Keratinocyte (primary cell): ENCODE data around the gene KIF22. TPM values are rescaled to one million over a fixed set of nuclear protein-coding genes. Genes with fewer than 3 reads are reported as not detected.

ENCODE experiments used
- DNase-seq: peaks from one replicate; pipeline ENCODE4 v3.0.0-alpha.2; 2011; ENCODE audit warnings: low read depth, missing footprints, low spot score
- FAIRE-seq: peaks from 2 replicates; lab custom pipeline; 2011; peaks lifted over from hg19 to GRCh38; lab: Jason Lieb, UNC
- H2AFZ ChIP-seq: 2 replicates; pipeline ENCODE4 v1.6.0; 2012; ENCODE audit warnings: low read length, control low read depth, inconsistent platforms; ENCODE audit not compliant: control insufficient read depth
- H3K27ac ChIP-seq: 2 replicates; pipeline ENCODE4 v1.5.1; 2011; ENCODE audit warnings: low read length; ENCODE audit not compliant: control insufficient read depth, insufficient read depth
- H3K27me3 ChIP-seq: 3 replicates; pipeline ENCODE4 v1.6.0; 2011; ENCODE audit warnings: low read length; ENCODE audit not compliant: control insufficient read depth, insufficient read depth; ENCODE audit errors: extremely low read depth
- H3K36me3 ChIP-seq, 2 experiments: 2 replicates in 1 of 2; 3 replicates in 1 of 2; pipeline ENCODE4 v1.5.1; 2011; ENCODE audit warnings: low read length in 2 of 2, mild to moderate bottlenecking in 1 of 2; ENCODE audit not compliant: control insufficient read depth in 2 of 2, insufficient read depth in 2 of 2; ENCODE audit errors: extremely low read depth in 1 of 2
- H3K4me1 ChIP-seq: 3 replicates; pipeline ENCODE4 v1.5.1; 2011; ENCODE audit warnings: low read length; ENCODE audit not compliant: control insufficient read depth, insufficient read depth; ENCODE audit errors: extremely low read depth
- H3K4me2 ChIP-seq: 3 replicates; pipeline ENCODE4 v1.6.0; 2011; ENCODE audit warnings: low read depth, low read length; ENCODE audit not compliant: control insufficient read depth, insufficient read depth; ENCODE audit errors: extremely low read depth
- H3K4me3 ChIP-seq, 3 experiments: fragments of 200-600 bp in 1 of 3; sonication (generic) in 1 of 3; 2 replicates in 2 of 3; 3 replicates in 1 of 3; pipeline ENCODE4 v1.5.1; 2011 to 2016; ENCODE audit warnings: low read length in 3 of 3, mild to moderate bottlenecking in 3 of 3, control low read depth in 2 of 3, inconsistent platforms in 1 of 3, low read depth in 1 of 3, mixed read lengths in 1 of 3, mixed run types in 1 of 3, moderate library complexity in 1 of 3; ENCODE audit not compliant: control insufficient read depth in 2 of 3, insufficient read depth in 2 of 3; ENCODE audit errors: extremely low read depth in 1 of 3
- H3K79me2 ChIP-seq: 2 replicates; pipeline ENCODE4 v1.6.0; 2012; ENCODE audit warnings: low read length; ENCODE audit not compliant: control insufficient read depth, insufficient read depth
- H3K9ac ChIP-seq: 3 replicates; pipeline ENCODE4 v1.6.0; 2011; ENCODE audit warnings: low read length; ENCODE audit not compliant: control insufficient read depth, insufficient read depth; ENCODE audit errors: extremely low read depth
- H3K9me1 ChIP-seq: 3 replicates; pipeline ENCODE4 v1.6.0; 2011; ENCODE audit warnings: low read length; ENCODE audit not compliant: control insufficient read depth, insufficient read depth; ENCODE audit errors: extremely low read depth
- H3K9me3 ChIP-seq: 2 replicates; pipeline ENCODE4 v1.5.1; 2012; ENCODE audit warnings: low read depth, low read length; ENCODE audit not compliant: control insufficient read depth
- H4K20me1 ChIP-seq: 3 replicates; pipeline ENCODE4 v1.6.0; 2011; ENCODE audit warnings: low read length; ENCODE audit not compliant: control insufficient read depth, insufficient read depth; ENCODE audit errors: extremely low read depth
- CTCF ChIP-seq, 3 experiments: IDR thresholded peaks in 1 of 3; conservative IDR thresholded peaks in 1 of 3; optimal IDR thresholded peaks in 1 of 3; 2 replicates in 2 of 3; 3 replicates in 1 of 3; pipeline versions ENCODE3 to v1.5.1; 2011; ENCODE audit warnings: low read length in 3 of 3, mild to moderate bottlenecking in 3 of 3, moderate library complexity in 2 of 3, control low read depth in 1 of 3, inconsistent platforms in 1 of 3; ENCODE audit not compliant: insufficient read depth in 2 of 3; ENCODE audit errors: extremely low read depth in 1 of 3
- EZH2 ChIP-seq: IDR thresholded peaks from one replicate; pipeline ENCODE4 v1.6.1; 2012; ENCODE audit warnings: inconsistent platforms, mild to moderate bottlenecking, low read length, moderate library complexity
- dilution Hi-C: fragments of 300-500 bp; cut with MboI; formaldehyde crosslinking; loops from one replicate; pipeline ENCODE4 v1.7.0; 2020; ENCODE audit warnings: low sequenced_read_pairs; ENCODE audit not compliant: extremely low pct_ligation_motif_present
- polyA plus RNA-seq, 5 experiments: library from polyadenylated mRNA; depleted of rRNA in 3 of 5; stranded (reverse) in 3 of 5; stranded (forward) in 1 of 5; unstranded in 1 of 5; fragments of >200 nt; gene quantifications; 1 replicate in 1 of 5; 2 replicates in 3 of 5; 3 replicates in 1 of 5; pipeline versions ENCODE4 v1.2.1 to v1.2.3, GENCODE V29; 2011 to 2012; ENCODE audit warnings: missing spikeins in 2 of 5, low read depth in 1 of 5, low replicate concordance in 1 of 5

KIF22 gene
- polyA plus RNA-seq, 1 donor (not counting 4 experiments of a cell fraction or from before 2014, with no cell fraction given) = 43.7 TPM

GRCh38 chr16:29806641-29807425 is 16.3 kb downstream of the KIF22 start:
- DNase-seq = no peak

GRCh38 chr16:29807426-29808218 is 17.1 kb downstream of the KIF22 start:
- Histone ChIP-seq H3K36me3 (peaks cover 8 to 9% of the 10 kb centered on the region in 2 experiments), H3K4me1 (peaks cover 36% of the 10 kb centered on the region), H3K27ac (peak overlapping the region; percentile 61), H4K20me1 (no peaks in the 10 kb centered on the region), H3K9ac (peak overlapping the region; percentile 78), H3K9me1 (peaks cover 2% of the 10 kb centered on the region), H3K4me3 (peak overlapping the region; percentile 47 to 83 (median 77)), H2AFZ (no peak overlapping the region), H3K27me3 (peaks cover 10% of the 10 kb centered on the region), H3K4me2 (peak overlapping the region; percentile 94), H3K9me3 (no peaks in the 10 kb centered on the region), H3K79me2 (peaks cover 22% of the 10 kb centered on the region)
- TF ChIP-seq EZH2 (no peak), CTCF (optimal IDR thresholded peaks at IDR 0.05 in 1 of 3, IDR thresholded peaks at IDR 0.05 in 1 of 3, conservative IDR thresholded peaks at IDR 0.05 in 1 of 3; ENCODE audit: extremely low read depth in 1 of 3, insufficient read depth in 2 of 3, low read length in 3 of 3) (peak; percentile 45 to 71 (median 60))
- dilution Hi-C loops = no loop called here
- FAIRE-seq (peak; percentile 39), DNase-seq (no peak)

More at GRCh38 chr16:29806641-29807425, 16.3 kb downstream of the KIF22 start:
- peak overlapping the region; percentile 61 for H3K27ac ChIP-seq
- TF ChIP-seq CTCF (optimal IDR thresholded peaks at IDR 0.05 in 1 of 3, IDR thresholded peaks at IDR 0.05 in 1 of 3, conservative IDR thresholded peaks at IDR 0.05 in 1 of 3; ENCODE audit: extremely low read depth in 1 of 3, insufficient read depth in 2 of 3, low read length in 3 of 3) (no peak), EZH2 (no peak)
- dilution Hi-C loops = no loop called here
- peaks cover 4% of the 10 kb centered on the region for H3K27me3 ChIP-seq
- H3K9me1 ChIP-seq = peaks cover 2% of the 10 kb centered on the region
- H3K9ac ChIP-seq = peak overlapping the region; percentile 78
- H3K4me1 ChIP-seq = peaks cover 36% of the 10 kb centered on the region
- peak overlapping the region; percentile 50 to 83 (median 77) for H3K4me3 ChIP-seq
- peaks cover 22% of the 10 kb centered on the region for H3K79me2 ChIP-seq
- H3K4me2 ChIP-seq = peak overlapping the region; percentile 94
- no peaks in the 10 kb centered on the region for H4K20me1 ChIP-seq
- H2AFZ ChIP-seq = no peak overlapping the region
- peaks cover 8 to 9% of the 10 kb centered on the region in 2 experiments for H3K36me3 ChIP-seq
- no peaks in the 10 kb centered on the region for H3K9me3 ChIP-seq
- no peak for FAIRE-seq
